GM12873 (cell line): ENCODE data around the gene NXPE3.

Source experiments
- TF ChIP-seq, protein P1 (sequence below): IDR thresholded peaks from 2 replicates; pipeline ENCODE4 v1.5.1; 2012; ENCODE audit warnings: low read depth, mild to moderate bottlenecking, moderate library complexity, low read length, control low read depth; ENCODE audit not compliant: insufficient read depth; ENCODE audit errors: missing control alignments

Gene NXPE3

DNA sequence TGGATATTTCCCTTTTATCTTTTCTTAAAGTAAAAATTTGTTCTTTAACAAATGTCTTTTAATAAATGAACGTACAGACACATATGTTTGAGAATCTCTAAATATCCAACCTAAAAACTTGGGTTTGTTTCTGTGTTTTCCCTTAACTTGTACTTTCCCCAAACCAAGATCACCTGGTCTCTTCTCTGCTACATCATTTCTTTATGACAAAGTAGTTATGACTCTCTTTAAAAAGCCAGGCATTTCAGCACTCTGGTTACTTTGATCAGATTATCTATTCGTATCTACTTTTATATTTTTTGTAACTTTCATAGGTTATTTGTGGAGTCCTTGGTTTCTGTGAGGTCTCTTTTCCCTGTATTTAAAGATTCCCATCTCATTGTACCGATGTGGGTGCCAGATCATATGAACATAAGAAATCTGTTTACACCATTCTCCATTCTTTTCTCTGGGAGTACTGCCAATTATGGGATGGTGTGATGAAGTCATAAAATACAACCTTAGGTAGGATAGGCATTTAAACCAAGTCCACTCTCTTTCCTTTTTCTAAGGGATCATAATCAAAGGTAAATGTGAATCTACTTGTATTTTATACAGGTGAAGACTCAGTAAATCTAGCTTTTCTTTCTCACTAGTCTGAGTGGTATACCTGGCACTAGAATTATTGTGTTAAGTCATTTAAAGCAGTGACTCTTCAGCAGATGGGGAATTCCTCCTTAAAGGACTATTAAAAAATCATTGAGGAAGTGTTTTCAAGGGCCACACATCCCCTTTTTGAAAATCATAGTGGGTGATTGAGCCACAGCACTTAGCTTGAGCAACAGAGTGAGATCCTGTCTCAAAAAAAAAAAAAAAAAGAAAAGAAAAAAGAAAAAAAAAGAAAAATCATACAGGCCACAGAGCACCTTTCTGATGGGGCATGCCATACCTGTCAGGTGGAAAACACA lies 57.9 kb downstream of the NXPE3 start:
- TF ChIP-seq, protein P1, sequence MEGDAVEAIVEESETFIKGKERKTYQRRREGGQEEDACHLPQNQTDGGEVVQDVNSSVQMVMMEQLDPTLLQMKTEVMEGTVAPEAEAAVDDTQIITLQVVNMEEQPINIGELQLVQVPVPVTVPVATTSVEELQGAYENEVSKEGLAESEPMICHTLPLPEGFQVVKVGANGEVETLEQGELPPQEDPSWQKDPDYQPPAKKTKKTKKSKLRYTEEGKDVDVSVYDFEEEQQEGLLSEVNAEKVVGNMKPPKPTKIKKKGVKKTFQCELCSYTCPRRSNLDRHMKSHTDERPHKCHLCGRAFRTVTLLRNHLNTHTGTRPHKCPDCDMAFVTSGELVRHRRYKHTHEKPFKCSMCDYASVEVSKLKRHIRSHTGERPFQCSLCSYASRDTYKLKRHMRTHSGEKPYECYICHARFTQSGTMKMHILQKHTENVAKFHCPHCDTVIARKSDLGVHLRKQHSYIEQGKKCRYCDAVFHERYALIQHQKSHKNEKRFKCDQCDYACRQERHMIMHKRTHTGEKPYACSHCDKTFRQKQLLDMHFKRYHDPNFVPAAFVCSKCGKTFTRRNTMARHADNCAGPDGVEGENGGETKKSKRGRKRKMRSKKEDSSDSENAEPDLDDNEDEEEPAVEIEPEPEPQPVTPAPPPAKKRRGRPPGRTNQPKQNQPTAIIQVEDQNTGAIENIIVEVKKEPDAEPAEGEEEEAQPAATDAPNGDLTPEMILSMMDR, result no peak

DNA sequence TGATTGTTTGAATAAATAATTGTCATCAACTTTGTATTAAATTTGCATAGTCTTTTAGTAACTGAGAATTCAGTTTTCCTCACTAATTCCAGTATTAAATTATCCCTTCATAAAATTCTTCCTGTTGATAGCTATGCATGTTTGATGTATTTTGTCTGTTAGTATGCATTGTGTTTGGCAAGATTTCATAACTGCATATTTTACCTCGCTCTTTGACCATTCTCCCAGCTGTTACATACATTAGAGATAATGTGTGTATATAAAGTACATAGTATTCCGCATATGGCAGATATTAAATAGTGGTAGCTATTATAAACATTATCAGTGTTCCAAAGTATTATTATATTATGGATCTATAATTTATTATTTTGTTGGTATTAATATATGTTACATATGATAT lies 59.7 kb downstream of the NXPE3 start:
- TF ChIP-seq, protein P1, result no peak

DNA sequence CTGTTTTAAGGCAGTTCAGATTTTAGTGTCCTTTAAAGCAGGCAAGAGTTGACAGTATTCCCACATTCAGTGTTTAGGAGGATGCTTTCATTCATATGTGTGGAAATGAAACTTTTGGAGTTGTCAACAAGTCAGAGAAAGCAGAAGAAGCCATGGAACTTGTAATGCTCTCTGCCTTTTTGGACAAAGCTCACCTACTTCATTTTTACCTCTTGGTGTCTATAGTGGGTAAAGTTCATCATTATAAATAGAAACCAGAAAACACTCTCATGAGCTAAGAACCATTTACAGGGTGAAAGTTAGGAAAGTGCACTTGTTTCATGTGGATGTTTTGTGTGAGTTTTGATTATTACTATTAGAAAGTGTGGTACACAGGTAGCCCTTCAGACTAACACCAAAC lies 61.1 kb downstream of the NXPE3 start:
- TF ChIP-seq, protein P1, result no peak

DNA sequence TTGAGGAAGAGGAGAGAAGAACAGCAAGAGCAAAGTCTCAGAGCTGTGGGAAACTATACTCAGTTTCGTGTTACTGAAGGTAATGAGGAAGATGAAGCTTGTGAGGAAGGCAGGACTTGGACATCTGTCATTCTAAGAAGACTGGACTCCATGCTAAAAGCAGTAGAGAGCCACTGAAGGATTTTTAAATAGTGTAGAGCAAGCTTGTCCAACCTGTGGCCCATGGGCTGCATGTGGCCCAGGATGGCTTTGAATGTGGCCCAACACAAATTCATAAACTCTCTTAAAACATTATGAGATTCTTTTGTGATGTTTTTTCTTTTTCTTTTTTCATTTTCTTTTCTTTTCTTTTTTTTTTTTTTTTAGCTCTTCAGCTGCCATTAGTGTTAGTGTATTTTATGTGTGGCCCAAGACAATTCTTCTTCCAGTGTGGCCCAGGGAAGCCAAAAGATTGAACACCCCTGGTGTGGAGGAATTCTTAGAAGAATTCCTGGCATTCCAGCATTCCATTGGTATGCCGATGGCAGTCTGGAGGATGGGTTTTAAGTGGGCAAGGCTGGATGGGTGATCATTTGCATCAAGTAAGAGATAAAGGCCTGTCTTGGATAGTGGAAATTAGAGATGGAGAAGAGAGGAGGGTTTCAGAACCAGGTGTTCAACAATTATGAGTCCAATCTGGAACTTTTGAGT lies 63.4 kb downstream of the NXPE3 start:
- TF ChIP-seq, protein P1, result no peak

DNA sequence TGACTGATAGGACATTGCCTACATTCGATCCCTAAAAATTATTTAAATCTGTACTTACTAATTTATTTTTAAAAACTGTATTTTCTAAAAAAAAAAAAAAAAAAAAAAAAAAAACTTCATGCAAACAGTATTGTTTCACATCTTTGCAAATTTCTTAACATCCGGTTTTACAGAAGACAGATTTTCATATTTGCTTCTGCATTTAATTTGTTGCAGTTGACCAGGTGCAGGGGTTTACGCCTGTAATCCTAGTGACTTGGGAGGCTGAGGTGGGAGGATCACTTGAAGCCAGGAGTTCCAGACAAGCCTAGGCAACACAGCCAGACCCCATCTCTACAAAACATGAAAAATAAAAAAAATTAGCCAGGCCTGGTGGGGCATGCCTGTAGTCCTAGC lies 63.9 kb downstream of the NXPE3 start:
- TF ChIP-seq, protein P1, result no peak

DNA sequence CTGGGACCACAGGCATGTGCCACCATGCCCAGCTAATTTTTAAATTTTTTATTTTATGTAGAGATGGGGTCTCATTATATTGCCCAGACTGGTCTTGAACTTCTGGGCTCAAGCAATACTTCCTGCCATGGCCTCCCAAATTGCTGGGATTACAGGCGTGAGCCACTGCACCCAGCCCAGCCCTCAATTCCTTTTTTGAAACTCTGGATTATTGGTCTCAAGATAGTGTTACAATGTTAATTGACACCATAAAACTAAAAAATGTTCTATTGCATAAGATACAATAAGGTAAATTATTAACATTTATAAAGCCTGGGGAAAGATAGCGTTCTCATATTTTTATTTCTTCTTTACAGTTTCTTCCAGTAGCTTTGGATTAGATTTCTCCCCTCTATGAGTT lies 66.4 kb downstream of the NXPE3 start:
- TF ChIP-seq, protein P1, result no peak

DNA sequence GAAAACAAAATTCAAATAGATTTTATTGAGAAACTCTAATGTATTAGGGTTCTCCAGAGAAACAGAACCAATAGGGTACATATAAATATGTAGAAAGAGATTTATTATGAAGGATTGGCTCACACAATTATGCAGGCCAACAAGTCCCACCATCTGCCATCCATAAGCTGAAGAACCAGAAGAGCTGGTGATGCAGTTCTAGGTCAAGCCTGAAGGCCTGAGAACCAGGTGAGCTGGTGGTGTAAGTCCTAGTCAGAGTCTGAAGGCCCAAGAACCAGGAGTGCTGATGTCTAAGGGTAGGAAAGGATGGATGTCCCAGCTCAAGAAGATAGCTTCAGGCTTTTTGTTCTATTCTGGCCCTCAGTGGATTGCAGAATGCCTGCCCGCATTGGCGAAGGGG lies 67.7 kb downstream of the NXPE3 start:
- TF ChIP-seq, protein P1, result no peak
